Lower leg skin (tissue), 4 donors: ENCODE measurements around the gene PRLR. TPM values are rescaled to one million over a fixed set of nuclear protein-coding genes. Genes with fewer than 3 reads are reported as not detected.

Source experiments
- DNase-seq, 2 donors: peaks; one replicate each; pipeline ENCODE4 v3.0.0-alpha.2; 2019; ENCODE audit warnings: low spot score in 2 of 2
- H3K4me3 ChIP-seq: fragments of 200-600 bp; sonication (generic); 2 replicates; pipeline ENCODE4 v1.5.1; 2017; ENCODE audit warnings: mild to moderate bottlenecking, low read depth; ENCODE audit not compliant: poor library complexity, severe bottlenecking
- POLR2A ChIP-seq, 2 donors: fragments of 450-650 bp; IDR thresholded peaks; one replicate each; pipeline ENCODE4 v1.6.1; 2016 to 2017; ENCODE audit warnings: antibody characterized with exemption in 2 of 2, mild to moderate bottlenecking in 1 of 2, moderate library complexity in 1 of 2
- WGBS, 2 donors: methylation state at CpG; one replicate each; pipeline ENCODE4 v1.1.5; 2018; 5-methylcytosine and 5-hydroxymethylcytosine counted together
- intact Hi-C: fragments of 100-400 bp; cut with DNase I; formaldehyde crosslinking; loops from one replicate; pipeline ENCODE4 v1.15.0; 2023; ENCODE audit warnings: low total_unique reads
- total RNA-seq, 4 donors: library from RNA; depleted of rRNA; stranded (reverse); fragments of >200 nt; gene quantifications; one replicate each; pipeline ENCODE4 v1.1.0, GENCODE V29; 2016
- TF ChIP-seq, protein P1 (sequence below), 3 donors: fragments of 450-650 bp; IDR thresholded peaks; one replicate each; pipeline ENCODE4 v1.5.1; 2016; ENCODE audit warnings: antibody characterized with exemption in 3 of 3, mild to moderate bottlenecking in 3 of 3, moderate library complexity in 2 of 3

The PRLR gene
- total RNA-seq, 4 donors from 2014 or later = 6.1 to 11.4 (median 8.1) TPM

DNA sequence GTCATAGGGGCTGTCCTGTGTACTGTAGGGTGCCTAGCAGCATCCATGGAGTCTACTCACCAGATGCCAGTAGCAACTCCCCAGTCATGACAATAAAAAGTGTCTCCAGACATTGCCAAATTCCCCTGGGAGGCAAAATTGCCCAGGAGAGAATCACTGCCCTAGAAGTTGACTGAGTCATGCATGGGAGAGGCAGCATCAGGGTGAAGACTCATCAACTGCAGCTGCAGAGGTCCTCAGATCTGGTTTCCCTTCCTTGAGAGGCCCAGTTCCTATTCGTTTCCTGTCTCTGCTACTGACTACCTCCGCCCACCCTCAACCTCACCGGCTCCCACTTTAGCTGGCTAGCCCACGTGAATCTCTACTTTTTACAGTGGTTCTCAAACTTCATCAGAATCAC, 93.9 kb downstream of the PRLR start:
- TF ChIP-seq POLR2A (IDR thresholded peaks at IDR 0.05) = no peak
- TF ChIP-seq, protein P1, sequence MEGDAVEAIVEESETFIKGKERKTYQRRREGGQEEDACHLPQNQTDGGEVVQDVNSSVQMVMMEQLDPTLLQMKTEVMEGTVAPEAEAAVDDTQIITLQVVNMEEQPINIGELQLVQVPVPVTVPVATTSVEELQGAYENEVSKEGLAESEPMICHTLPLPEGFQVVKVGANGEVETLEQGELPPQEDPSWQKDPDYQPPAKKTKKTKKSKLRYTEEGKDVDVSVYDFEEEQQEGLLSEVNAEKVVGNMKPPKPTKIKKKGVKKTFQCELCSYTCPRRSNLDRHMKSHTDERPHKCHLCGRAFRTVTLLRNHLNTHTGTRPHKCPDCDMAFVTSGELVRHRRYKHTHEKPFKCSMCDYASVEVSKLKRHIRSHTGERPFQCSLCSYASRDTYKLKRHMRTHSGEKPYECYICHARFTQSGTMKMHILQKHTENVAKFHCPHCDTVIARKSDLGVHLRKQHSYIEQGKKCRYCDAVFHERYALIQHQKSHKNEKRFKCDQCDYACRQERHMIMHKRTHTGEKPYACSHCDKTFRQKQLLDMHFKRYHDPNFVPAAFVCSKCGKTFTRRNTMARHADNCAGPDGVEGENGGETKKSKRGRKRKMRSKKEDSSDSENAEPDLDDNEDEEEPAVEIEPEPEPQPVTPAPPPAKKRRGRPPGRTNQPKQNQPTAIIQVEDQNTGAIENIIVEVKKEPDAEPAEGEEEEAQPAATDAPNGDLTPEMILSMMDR (IDR thresholded peaks at IDR 0.05) = no peak
- WGBS, 2 donors = 35 to 50% methylated on average over 4 of the region's 4 CpGs
- intact Hi-C loops = no loop called here
- peak in 1 of 2 donors; percentile 33 for DNase-seq
- H3K4me3 ChIP-seq = no peak overlapping the region

DNA sequence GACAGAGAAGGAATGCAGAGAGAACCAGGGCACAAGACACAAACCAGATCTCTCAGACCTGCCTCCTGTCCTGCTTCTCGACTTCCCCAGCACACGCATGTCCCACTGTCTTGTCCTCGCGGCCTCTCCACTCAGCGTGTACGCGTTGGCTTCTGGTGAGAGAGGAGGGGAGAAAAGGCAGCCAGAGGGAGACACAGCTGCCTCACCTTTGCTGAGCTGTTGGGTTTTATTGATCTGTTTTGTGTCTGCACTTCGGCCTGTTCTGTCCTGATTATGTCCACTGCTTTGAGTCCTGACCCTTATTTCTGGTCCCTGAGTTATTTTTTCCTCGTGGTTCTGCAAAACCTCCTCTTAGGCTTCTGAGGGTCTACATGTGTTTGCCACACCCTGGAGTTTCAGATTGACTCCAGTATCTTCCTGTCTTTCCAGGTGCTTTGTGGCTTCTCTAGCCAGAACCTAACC, 95.0 kb downstream of the PRLR start:
- intact Hi-C loops = no loop called here
- DNase-seq = no peak
- H3K4me3 ChIP-seq = no peak overlapping the region
- 94 to 96% methylated on average over 9 of the region's 9 CpGs for WGBS, 2 donors
- TF ChIP-seq, protein P1 (IDR thresholded peaks at IDR 0.05) = no peak
- no peak for TF ChIP-seq POLR2A (IDR thresholded peaks at IDR 0.05)

DNA sequence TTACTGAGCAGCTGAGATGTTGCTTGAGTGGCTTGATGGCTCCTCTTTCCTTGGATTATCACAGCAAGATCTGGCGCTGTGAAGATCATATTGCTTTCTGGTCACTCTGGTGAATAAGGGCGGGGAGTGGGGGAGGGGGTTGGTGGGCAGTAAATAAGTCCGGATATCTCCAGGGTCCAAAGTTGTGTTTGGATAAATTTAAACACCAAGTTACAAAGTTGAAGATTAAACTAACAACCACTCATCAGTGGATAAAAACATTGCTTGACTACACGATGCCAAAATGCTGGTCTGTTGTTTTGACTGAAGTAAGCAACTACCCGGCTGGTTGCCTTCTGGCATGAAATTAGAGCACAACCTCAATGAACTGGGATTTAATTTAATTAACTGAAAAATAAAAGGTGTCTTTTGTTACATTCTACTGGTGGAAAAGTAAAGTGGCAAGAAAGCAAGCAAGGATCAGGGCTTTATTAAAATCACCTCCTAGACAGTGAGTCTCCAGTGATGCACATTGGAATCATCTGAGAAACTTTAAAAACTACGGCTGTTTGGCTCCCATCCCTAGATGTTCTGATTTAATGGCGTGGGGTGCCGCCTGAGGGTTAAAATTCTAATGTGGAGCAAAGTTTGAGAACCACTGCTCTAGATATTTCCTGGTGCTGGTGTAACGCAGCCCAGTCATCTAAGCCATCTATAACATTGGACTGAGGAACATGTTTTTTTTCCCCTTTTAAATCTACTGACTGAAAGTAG, 95.8 kb downstream of the PRLR start:
- no peak overlapping the region for H3K4me3 ChIP-seq
- TF ChIP-seq POLR2A (IDR thresholded peaks at IDR 0.05) = no peak
- TF ChIP-seq, protein P1 (IDR thresholded peaks at IDR 0.05) = no peak
- no peak for DNase-seq
- intact Hi-C loops = loop anchor here (1.0 kb wide), 1 partner anchor 21 kb away; no protein-coding TSS in a partner anchor
- WGBS, 2 donors = 59 to 70% methylated on average over 9 of the region's 9 CpGs

DNA sequence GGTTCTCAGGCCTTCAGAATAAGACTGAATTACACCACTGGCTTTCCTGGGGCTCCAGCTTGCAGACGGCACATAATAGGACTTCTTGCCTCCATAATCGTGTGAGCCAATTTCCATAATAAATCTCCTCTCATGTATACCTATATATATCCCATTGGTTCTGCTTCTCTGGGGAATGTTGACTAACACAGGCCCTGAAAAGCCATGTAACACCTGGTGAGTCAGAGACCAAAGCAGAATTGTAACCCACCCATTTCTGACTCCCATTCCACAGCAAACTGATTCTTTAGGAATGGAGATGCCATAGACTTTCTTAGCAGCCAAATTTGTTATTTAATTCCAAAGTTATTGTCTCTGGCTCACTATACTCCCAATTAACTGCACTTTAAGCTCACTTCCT, 97.1 kb downstream of the PRLR start:
- TF ChIP-seq, protein P1 (IDR thresholded peaks at IDR 0.05) = no peak
- TF ChIP-seq POLR2A (IDR thresholded peaks at IDR 0.05) = no peak
- WGBS, 2 donors = 84 to 91% methylated on average over 2 of the region's 2 CpGs
- no peak for DNase-seq
- H3K4me3 ChIP-seq = no peak overlapping the region
- intact Hi-C loops = no loop called here

DNA sequence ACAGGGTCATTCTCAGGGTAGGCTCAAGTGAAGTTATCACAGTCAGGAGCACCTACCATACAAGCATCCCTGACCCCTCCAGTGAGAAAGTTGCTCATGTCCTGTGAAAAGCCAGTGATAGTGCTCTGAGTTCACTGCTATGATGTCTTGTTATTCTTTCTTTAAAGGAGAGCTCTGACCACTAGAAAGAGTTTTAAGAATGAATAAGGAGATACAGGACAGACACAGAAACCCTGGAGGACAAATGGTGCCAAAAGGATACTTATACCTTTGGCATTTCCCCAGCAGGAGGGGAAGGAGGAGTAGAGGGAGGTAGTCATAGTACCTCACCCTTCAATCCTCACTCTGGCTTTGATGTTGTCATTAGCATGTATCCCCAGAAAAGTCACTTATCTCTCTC, 98.6 kb downstream of the PRLR start:
- intact Hi-C loops = no loop called here
- no peak for DNase-seq
- TF ChIP-seq, protein P1 (IDR thresholded peaks at IDR 0.05) = no peak
- TF ChIP-seq POLR2A (IDR thresholded peaks at IDR 0.05) = no peak
- H3K4me3 ChIP-seq = no peak overlapping the region
